ENCODE measurements around the gene DOCK2. TPM values are rescaled to one million over a fixed set of nuclear protein-coding genes. Genes with fewer than 3 reads are reported as not detected.
A peak's percentile ranks its signal among the peaks of the same experiment; 100 is the strongest.

Gene DOCK2
- total RNA-seq, 1 donor = 6.2 TPM

DNA sequence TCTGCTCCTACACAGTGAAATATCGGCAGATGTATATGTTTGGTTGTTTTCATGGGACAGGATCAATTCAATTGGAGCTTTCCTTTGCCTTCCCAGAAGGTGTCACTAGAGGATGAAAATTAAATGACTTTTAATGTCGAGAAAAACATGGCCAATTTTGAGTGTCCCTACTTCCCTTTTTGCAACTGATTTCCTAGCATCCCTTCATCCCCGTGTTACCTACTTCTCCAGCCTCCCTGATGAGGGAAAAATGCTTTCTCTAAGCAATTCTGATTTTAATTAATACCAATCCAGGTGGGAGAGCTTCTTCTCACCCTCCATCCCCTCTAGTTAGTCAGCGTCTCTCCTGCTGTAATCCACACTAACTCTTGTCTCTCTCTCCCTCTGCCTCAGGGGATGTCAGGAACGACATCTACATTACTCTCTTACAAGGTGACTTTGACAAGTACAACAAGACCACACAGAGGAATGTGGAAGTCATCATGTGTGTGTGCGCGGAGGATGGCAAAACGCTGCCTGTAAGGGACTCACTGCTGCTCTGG is 64.9 kb downstream of the DOCK2 start:
- H3K4me3 ChIP-seq (ENCODE audit: insufficient read depth, low read length) = no peak overlapping the region
- no peaks in the 10 kb centered on the region for H3K36me3 ChIP-seq (ENCODE audit: insufficient read depth, low read length)
- peak overlapping the region; percentile 5 for H2AFZ ChIP-seq (ENCODE audit: low read length)
- peak; percentile 47 for DNase-seq (ENCODE audit: insufficient read length, low spot score, missing footprints)
- H4K20me1 ChIP-seq (ENCODE audit: insufficient read depth, low read length) = no peaks in the 10 kb centered on the region
- no peaks in the 10 kb centered on the region for H3K9me3 ChIP-seq (ENCODE audit: low read depth, low read length)
- H3K79me2 ChIP-seq (ENCODE audit: insufficient read depth, low read length) = no peaks in the 10 kb centered on the region
- TF ChIP-seq, protein P1, sequence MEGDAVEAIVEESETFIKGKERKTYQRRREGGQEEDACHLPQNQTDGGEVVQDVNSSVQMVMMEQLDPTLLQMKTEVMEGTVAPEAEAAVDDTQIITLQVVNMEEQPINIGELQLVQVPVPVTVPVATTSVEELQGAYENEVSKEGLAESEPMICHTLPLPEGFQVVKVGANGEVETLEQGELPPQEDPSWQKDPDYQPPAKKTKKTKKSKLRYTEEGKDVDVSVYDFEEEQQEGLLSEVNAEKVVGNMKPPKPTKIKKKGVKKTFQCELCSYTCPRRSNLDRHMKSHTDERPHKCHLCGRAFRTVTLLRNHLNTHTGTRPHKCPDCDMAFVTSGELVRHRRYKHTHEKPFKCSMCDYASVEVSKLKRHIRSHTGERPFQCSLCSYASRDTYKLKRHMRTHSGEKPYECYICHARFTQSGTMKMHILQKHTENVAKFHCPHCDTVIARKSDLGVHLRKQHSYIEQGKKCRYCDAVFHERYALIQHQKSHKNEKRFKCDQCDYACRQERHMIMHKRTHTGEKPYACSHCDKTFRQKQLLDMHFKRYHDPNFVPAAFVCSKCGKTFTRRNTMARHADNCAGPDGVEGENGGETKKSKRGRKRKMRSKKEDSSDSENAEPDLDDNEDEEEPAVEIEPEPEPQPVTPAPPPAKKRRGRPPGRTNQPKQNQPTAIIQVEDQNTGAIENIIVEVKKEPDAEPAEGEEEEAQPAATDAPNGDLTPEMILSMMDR (IDR thresholded peaks at IDR 0.05; ENCODE audit: extremely low read depth, low read depth, low read length) = peak; percentile 68
- no peaks in the 10 kb centered on the region for H3K27me3 ChIP-seq (ENCODE audit: insufficient read depth, low read length)
- no peak overlapping the region for H3K4me2 ChIP-seq (ENCODE audit: insufficient read depth, low read length)
- no peak overlapping the region for H3K27ac ChIP-seq (ENCODE audit: low read depth, low read length)
- peaks cover 41% of the 10 kb centered on the region for H3K4me1 ChIP-seq (ENCODE audit: insufficient read depth, low read length)

DNA sequence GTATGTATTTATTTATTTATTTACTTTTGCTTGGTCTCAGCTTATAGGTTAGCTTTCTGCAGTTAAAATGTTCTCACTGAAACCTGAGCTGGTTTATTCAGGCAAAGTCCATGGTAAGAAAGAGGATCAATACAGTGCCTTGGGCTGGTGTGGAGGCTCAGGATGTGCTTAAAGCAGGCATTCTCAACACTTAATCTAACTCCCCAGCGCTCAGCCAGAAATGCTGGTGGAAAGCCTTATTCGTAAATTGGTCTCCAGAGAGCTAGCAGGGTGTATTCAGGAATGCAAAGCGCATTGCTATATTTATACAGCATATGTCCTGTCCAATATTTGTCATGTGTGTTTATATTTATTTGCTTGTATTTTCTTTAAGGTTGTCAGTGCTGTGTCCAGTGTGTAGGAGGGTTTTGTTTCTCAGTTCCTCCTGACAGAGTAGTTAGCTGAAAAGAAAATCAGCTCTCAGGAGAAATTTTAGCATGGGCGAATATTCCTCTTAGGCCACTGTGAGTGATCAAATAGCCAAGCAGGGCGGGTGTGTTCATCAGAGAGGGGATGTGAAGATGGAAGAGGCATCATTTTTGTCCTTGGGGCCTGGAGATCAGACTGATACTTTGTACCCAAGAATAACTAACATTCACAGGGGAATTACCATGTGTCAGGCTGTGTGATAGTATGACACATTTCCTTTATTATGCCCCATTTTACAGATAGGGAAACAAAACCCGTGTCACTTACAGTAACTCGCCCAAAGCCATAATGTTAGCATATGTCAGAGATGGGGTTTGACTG is 65.8 kb downstream of the DOCK2 start:
- Histone ChIP-seq H3K4me1 (ENCODE audit: insufficient read depth, low read length) (peaks cover 41% of the 10 kb centered on the region), H3K27me3 (ENCODE audit: insufficient read depth, low read length) (no peaks in the 10 kb centered on the region), H4K20me1 (ENCODE audit: insufficient read depth, low read length) (no peaks in the 10 kb centered on the region), H3K4me2 (ENCODE audit: insufficient read depth, low read length) (no peak overlapping the region), H2AFZ (ENCODE audit: low read length) (no peak overlapping the region), H3K79me2 (ENCODE audit: insufficient read depth, low read length) (no peaks in the 10 kb centered on the region), H3K36me3 (ENCODE audit: insufficient read depth, low read length) (no peaks in the 10 kb centered on the region), H3K9me3 (ENCODE audit: low read depth, low read length) (no peaks in the 10 kb centered on the region), H3K4me3 (ENCODE audit: insufficient read depth, low read length) (no peak overlapping the region), H3K27ac (ENCODE audit: low read depth, low read length) (no peak overlapping the region)
- no peak for DNase-seq (ENCODE audit: insufficient read length, low spot score, missing footprints)
- TF ChIP-seq, protein P1 (IDR thresholded peaks at IDR 0.05; ENCODE audit: extremely low read depth, low read depth, low read length) = no peak

DNA sequence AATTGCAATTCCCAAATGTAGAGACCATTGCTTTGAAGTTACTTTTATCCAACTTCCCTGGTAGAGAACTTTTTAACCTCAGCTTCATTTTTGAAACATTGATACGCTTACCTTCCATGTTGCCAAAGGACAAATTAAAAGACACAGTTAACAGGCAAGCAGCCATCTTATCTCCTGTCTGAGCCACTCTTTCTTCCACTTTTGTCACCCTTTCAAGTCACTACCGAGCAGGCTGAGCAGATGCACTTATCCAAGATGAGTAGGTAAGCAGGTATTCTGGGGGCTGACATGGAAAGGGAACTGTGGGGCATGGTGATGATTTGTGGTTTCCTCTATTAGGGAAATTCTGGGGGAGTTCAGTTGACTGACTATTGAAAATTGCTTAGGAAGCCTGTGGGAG is 66.7 kb downstream of the DOCK2 start:
- DNase-seq (ENCODE audit: insufficient read length, low spot score, missing footprints) = no peak
- Histone ChIP-seq H3K4me2 (ENCODE audit: insufficient read depth, low read length) (no peak overlapping the region), H2AFZ (ENCODE audit: low read length) (peak overlapping the region; percentile 79), H3K27me3 (ENCODE audit: insufficient read depth, low read length) (no peaks in the 10 kb centered on the region), H3K79me2 (ENCODE audit: insufficient read depth, low read length) (no peaks in the 10 kb centered on the region), H4K20me1 (ENCODE audit: insufficient read depth, low read length) (no peaks in the 10 kb centered on the region), H3K36me3 (ENCODE audit: insufficient read depth, low read length) (no peaks in the 10 kb centered on the region), H3K4me3 (ENCODE audit: insufficient read depth, low read length) (no peak overlapping the region), H3K4me1 (ENCODE audit: insufficient read depth, low read length) (peaks cover 40% of the 10 kb centered on the region), H3K27ac (ENCODE audit: low read depth, low read length) (no peak overlapping the region), H3K9me3 (ENCODE audit: low read depth, low read length) (no peaks in the 10 kb centered on the region)
- TF ChIP-seq, protein P1 (IDR thresholded peaks at IDR 0.05; ENCODE audit: extremely low read depth, low read depth, low read length) = no peak

DNA sequence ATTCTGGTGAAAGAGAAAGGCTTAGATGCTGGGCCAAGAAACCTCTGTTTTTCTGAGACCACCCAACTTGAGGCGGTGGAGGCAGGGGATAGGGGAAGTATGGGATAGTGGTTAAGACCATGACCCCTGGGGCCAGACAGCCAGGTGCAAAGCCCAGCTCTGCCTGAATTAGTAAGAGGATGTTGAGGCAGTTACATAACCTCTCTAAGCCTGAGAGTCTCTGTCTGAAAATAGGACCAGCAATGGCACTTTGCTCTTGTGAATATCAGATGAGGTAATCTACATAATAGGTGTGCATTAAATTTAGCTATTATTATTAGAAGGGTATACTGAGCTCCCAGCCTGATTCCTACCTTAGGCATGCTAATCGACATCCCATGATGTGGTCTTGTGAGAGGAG is 68.2 kb downstream of the DOCK2 start:
- H3K79me2 ChIP-seq (ENCODE audit: insufficient read depth, low read length) = no peaks in the 10 kb centered on the region
- H3K9me3 ChIP-seq (ENCODE audit: low read depth, low read length) = no peaks in the 10 kb centered on the region

More for the DNA sequence above, 68.2 kb downstream of the DOCK2 start:
- Histone ChIP-seq H2AFZ (ENCODE audit: low read length) (no peak overlapping the region), H3K4me2 (ENCODE audit: insufficient read depth, low read length) (no peak overlapping the region), H3K36me3 (ENCODE audit: insufficient read depth, low read length) (no peaks in the 10 kb centered on the region), H4K20me1 (ENCODE audit: insufficient read depth, low read length) (no peaks in the 10 kb centered on the region), H3K27ac (ENCODE audit: low read depth, low read length) (no peak overlapping the region), H3K4me3 (ENCODE audit: insufficient read depth, low read length) (no peak overlapping the region), H3K27me3 (ENCODE audit: insufficient read depth, low read length) (no peaks in the 10 kb centered on the region), H3K4me1 (ENCODE audit: insufficient read depth, low read length) (peaks cover 40% of the 10 kb centered on the region)
- DNase-seq (ENCODE audit: insufficient read length, low spot score, missing footprints) = no peak
- TF ChIP-seq, protein P1 (IDR thresholded peaks at IDR 0.05; ENCODE audit: extremely low read depth, low read depth, low read length) = no peak
